GM19238 (cell line): ENCODE data around the gene CYP27C1.
"Not testable (repeated sequence)": the region's sequence is repeated elsewhere in the genome, so short reads cannot be mapped to it uniquely, and the experiment has no call there.

Experiments
- DNase-seq: peaks from one replicate; pipeline ENCODE4 v3.0.0; 2011; ENCODE audit warnings: low spot score; ENCODE audit not compliant: insufficient read length

The CYP27C1 gene

DNA sequence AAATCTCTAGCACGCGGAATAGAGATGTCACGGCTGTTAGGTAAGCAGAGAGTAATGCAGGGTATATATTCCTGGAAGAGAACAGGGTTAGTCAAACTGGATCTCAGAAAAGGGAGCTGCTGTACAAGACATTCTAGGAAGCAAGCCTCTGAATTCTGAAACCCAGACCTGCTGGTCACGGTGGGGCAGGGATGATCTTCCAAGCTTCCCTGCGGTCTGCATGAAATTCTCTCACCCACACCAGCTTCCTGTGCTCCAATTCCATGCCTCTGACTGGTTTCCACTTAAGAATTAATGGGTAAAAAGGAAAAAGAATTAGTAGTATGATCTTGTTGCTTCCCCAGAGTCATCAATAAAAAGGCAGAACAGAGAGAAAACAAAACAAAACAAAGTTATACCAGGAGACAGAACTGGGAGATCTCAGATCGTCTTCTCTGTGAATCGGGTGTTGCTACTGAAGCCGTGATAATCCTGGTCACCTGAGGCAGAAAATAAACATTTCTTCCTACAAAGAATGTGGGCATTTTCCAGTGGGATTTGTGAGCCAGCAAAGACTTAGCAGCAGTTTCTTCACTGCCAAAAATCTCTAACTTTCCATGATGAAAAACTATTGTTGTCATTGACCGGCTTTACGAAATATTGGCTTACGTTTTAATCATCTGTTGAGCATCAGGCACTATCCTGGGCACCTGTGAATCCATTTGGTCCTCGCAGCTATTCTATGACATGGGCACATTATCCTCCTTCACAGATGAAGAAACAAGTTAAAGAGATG, 5.3 kb upstream of the CYP27C1 start:
- no peak for DNase-seq

DNA sequence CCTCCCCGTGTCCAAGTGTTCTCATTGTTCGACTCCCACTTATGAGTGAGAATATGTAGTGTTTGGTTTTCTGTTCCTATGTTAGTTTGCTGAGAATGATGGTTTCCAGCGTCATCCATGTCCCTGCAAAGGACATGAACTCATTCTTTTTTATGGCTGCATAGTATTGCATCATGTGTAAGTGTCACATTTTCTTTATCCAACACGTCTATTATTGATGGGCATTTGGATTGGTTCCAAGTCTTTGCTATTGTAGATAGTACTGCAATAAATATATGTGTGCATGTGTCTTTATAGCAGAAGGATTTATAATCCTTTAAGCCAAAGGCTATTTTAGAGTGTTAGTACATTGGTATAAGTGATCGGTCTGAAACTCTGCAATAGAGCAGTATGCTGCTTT, 4.0 kb upstream of the CYP27C1 start:
- DNase-seq: not testable (repeated sequence)

DNA sequence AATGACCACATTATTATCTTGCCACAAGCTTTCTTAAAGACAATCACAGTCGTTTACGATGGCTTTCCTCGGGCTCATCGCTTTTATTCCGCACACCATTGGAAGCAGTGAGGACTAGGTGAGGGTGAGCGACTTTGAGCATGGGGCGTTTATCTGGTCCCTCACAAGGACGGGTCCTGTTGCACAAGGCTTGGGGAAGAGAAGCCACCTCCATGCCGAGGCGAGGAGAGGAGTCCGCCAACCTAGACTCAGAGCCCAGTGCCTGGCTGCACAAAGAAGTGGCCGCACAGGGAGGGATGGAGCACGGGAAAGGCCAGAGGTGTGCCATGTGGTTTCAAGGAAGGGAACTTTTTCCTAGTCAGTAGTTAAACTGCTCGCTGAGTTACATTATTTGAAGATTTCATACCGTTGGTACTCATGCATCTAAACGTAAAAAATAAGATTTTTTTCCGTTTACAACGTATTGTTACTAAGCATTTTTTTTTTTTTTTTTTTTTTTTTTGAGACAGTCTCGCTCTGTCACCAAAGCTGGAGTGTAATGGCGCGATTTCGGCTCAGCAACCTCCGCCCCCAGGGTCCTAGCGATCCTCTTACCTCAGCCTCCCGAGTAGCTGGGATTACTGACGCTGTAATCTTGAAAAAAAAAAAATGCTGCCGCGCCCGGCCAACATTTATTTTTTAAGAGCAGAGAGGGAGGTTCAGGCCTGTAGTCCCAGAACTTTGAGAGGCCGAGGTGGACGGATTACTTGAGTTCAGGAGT, 849 bp upstream of the CYP27C1 start:
- no peak for DNase-seq

DNA sequence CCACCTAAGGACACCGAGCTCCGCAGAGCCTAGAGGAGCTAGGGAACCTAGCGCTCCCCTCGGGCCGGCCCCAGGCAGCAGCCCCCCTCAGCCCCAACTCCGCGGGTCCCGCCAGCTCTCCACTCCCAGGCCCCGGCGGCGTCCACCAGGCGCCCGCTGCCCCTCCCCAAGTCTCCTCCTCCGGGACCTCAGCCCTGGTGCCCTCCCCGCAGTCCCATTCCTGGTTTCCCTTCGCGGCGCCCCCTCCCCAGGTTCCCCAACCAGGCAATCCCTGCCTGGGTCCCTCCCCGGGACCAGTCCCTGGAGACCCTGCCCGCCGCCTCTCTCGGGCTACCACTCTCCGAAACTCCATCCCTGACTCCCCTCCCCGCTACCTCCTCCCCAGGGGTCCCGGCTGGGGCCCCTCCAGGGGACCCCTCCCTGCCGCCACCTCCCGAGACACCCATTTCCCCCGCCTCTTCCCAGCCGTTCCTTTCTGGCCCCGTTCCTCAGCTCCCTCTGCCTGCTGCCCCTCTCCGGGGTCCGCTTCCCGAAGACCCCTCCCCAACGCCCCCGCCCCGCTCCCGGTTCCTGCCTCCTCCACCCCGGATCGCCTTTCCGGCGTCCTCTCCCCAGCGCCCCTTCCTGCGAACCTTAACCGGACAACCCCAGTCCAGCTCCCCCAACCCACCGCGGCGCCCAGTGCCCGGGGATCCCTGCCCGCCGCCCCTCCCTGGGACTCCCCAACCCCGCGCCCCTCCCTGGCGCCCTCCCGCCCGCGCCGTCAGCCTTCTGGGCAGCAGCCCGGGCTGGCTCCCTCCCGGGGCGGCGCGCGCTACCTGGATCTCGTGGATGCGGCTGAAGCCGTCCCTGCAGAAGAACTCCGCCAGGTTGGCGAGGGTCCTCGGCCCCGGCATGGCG, 678 bp downstream of the CYP27C1 start:
- DNase-seq: no peak

DNA sequence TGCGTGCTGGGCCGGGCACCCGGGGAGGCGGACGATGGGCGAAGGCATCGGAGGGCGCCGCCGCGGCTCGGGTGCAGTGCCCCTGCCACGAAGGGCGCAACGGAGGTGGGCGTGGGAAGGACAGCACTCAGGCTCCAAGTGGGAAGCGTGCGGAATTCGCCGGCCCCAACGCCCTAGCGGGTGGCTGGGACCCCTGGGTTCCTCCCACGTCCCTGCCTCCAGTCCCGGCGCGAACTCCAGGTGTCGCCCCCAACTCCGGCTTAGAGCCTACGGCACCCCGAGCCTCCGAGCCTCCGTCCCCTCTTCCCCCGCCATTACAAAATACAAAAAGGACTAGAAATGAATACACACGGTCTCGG, 1.3 kb downstream of the CYP27C1 start:
- no peak for DNase-seq

DNA sequence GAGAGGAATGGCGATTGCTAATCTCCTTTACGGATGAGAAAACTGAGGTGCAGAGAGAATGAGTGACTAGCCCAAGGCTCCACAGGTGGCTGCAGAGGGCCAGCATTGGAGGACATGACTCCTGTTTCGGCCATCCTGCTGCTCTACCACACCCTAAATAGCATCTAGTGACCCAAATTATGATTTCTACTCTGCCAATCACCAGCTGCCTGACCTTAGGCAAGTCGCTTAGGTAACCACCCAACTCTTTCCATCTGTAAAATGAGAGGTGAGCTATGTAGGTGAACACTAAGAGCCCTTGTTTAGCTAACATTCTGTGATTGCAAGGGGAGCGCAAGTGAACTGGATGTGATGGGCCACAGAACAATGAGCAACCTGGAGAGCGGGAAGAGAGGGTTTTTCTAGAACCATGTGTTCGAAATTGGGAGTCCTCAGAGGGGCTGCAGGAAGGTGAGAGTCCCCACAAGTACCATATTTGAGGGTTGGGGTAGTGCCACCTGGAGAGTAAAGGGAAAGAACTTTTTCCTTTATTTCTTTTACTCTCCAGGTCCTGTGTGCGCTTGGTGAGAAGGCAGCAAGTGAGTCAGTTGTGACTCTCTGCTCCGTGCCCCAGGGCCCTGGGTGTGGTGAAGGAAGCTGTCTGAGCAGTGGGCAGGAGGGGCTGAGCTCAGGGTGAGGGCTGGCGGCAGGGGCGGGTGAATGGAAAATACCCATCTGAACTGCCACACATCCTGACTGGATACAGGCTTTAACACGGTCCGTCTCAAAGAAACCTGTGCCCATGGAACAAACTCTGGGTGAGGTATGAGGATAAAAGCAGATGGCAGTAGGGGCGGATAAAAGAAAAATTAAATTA, 2.4 kb downstream of the CYP27C1 start:
- DNase-seq: no peak

DNA sequence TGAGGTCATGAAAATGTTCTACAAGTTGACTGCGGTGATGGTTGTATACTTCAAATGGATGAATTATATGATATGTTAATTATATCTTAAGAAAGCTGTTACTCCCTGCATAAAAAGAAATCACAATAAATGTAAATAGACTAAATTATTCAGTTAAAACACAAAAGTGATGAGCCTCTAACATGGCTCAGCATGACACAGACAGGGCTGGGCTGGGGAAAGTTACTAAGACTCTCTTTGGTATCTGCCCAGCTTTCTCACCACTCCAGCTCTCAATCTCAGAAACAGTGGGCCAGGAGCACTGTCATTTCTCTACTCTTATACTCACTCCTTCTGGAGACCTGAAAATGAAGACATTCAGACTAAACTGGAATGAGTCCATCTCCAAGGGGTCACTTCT, 3.5 kb downstream of the CYP27C1 start:
- no peak for DNase-seq

DNA sequence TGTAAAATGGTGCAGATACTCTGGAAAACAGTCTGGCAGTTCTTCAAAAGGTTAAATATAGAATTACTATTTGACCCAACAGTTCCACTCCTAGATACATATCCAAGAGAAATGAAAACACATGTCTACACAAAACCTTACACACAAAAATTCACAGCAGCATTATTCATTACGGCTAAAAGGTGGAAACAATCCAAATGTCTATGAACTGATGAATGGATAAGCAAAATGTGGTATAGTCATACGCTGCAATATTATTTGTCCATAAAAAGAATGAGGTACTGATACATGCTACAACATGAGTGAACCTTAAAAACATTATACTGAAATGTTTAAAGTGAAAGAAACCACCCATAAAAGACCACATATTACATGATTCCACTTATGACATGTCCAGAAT, 4.0 kb downstream of the CYP27C1 start:
- DNase-seq: no peak

DNA sequence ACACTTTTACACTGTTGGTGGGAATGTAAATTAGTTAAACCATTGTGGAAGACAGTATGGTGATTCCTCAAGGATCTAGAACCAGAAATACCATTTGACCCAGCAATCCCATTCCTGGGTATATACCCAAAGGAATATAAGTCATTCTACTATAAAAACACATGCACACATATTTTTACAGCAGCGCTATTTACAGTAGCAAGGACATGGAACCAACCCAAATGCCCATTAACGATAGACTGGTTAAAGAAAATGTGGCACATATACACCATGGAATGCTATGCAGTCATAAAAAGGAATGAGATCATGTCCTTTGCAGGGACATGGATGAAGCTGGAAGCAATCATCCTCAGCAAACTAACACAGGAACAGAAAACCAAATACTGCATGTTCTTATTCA, 5.9 kb downstream of the CYP27C1 start:
- DNase-seq: not testable (repeated sequence)

DNA sequence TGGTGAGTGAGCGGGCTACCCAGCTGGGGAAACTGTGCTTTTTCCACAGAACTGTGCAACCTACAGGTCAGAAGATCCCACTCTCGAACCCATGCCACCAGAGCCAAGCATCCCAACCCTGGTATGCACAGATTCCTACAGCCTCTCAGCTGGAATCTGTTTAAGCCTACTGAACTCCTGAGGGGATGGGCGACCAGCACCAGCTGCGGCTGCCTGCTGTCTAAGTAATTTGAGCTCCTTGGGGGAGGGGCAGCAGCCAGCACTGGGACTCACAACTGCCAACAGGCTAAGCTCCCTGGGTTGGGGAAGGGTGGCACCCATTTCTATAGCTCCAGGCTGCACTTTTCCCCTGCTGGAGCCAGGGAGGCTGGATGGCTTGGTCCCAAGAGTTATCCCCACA, 11.8 kb downstream of the CYP27C1 start:
- no peak for DNase-seq

DNA sequence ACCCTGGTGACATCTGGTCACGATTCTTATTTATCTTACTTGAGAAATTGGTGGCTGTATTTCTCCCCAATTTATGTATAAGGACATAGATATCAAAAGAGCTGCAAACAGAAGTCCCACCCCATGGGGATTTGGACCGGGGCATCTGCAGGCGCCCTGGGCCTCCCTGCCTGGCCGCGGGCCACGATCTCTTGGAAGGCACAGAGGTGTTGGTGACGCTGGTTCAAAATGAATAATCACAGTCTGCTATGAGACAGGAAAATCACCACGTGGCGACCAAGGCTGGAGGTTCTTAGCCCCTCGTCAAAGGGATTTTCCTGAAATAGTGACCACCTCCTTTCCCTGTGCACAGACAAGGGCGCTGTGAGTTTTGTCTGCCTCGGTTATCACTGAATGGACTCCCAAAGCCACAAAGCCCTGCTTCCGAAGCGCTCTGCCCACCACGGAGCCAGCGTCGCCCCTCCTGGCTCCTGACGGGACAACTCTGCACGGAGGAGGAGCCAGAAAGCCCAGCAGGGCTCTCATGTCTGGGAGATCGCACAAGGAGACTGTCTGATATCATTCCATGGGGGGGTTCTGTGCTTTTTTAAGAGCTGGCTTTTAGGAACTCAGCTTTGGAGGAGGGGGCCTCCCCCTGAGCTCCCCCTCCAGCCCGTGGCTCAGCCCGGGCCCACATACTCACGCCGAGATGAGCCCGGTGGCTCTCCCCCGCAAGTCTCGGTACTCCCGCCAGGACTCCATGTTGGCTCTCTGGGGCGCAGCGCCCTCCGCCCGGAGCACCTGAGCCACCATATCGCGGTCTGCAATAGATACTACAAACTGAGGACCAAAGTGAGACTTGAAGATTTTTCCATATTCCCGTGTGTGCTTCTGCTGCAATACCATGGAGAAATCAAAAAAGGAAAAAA, 14.6 kb downstream of the CYP27C1 start:
- DNase-seq: no peak

DNA sequence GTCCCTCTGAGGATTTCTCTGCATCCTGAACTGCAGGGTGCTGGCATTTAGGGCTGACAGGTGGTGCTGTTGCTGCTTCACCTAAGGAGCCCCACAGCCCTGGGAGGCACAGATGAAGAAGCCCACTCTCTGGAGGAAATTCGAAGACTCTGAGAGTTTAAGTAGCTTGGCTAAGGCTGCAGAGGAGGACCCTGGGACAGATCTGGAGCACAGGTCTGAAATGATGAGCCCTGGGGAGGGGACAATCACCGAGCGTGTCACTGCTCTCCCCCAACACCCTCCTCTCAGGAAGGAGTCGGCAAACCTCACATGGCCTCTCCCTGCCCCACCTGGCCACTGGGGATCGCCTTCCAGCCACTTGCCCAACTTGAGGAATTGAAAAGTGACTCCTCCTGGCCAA, 18.6 kb downstream of the CYP27C1 start:
- DNase-seq: no peak

DNA sequence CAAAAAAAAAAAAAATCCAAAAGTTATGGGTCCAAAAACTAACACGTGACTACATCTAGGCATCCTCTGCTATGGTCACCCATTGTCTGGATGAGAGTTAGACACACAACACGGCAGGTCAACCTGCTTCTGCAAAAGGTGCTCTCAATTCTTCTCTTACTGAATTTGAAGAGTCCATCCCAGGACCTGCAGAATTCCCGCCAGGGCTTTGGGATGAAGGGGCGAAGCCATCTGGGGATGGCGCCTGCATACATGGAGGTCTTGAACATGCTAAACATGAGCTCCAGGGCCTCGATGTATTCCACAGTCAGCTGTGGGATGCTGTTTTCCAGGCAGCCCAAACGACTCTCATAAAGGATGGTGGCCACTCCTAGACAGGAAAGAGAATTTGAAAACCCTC, 19.1 kb downstream of the CYP27C1 start:
- no peak for DNase-seq

DNA sequence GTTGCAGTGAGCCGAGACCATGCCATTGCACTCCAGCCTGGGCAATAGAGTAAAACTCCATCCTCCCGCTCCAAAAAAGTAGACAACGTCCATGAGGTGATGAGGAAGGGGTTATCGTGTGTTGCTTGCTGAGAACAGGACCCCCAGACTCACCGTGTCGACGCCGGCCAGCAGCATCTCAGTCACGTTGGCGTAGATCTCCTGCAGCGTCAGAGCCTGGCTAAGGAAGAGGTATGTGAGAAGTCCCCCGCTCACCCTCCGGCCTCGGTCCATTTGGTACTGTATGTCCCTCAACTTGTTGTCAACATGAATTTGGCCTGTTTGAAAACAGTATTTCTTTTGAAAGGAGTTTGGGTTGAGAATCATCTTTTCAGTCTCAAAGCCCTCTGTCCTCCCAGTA, 20.9 kb downstream of the CYP27C1 start:
- no peak for DNase-seq

DNA sequence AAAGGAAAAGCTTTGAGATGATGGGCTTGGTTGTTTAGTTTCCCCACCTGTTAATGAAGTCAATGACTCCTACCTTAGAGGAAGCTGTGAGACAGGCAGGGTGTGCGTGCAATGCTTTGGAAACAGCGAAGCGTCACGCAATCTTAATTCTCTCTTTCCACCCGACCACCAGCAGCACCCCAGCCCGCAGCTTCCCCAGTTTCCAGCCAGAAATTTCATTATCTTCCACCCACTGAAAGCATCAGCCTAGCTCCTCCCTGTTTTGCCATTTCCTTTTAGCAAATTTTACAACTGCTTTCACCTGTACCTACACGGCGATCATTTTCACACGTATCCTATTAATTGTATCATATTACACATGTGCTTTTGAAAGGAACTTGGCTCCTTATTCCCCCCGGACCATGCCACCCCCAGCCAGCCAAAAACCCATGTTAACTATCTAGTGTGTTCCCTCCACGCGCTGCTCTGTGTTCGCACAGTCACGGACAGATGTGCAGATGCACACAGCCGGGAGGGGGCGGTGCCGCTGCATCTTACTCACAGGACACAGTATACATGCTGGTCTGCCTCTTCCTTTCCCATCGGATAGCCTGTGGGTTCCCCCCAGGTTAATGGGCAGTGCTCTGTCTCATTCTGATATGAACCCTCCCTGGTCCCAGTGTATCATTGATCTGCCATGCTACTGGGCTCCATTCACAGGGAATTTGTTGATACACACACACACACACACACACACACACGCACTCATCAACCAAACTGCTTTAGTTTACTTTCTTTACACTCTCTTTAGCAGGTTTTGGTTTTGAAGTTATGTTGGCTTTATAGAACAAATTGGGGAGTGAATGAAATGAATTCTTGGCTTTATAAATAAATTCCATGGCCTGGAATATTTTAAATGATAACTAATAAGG, 22.4 kb downstream of the CYP27C1 start:
- no peak for DNase-seq

DNA sequence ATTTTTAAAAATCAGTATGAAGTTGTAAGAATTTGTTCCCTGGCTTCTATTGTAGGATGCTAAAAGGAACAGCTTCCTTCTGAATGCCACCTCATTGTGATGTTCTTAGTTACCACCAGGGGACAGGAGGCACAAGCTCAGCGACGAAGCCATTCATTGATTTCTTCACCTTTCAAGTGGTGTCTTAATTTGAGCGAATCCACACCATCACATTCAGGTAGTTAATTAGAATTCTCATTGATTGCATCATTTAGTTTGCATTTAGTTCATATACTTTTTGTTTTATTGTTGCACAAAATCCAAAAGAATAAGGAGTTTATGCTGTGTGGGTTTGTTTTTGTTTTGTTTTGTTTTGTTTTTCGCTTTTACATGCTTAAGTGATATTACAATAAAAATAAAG, 23.1 kb downstream of the CYP27C1 start:
- no peak for DNase-seq

DNA sequence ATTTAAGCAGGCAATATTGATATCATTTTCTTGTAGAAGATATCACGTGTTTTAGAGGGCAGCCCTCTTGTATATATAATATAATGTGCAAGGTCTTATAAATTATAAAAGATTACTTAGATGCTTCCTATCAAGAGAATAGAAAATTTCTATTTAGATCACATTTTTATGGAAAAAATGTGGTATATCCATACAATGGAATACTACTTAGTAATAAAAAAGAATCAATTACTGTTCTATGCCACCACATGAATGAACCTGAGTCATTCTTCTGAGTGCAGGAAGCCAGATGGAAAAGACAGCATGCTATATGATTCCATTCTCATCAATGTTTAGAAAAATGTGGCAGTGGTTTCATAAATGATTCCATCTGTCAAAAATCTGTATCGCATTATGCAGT, 23.6 kb downstream of the CYP27C1 start:
- DNase-seq: no peak

DNA sequence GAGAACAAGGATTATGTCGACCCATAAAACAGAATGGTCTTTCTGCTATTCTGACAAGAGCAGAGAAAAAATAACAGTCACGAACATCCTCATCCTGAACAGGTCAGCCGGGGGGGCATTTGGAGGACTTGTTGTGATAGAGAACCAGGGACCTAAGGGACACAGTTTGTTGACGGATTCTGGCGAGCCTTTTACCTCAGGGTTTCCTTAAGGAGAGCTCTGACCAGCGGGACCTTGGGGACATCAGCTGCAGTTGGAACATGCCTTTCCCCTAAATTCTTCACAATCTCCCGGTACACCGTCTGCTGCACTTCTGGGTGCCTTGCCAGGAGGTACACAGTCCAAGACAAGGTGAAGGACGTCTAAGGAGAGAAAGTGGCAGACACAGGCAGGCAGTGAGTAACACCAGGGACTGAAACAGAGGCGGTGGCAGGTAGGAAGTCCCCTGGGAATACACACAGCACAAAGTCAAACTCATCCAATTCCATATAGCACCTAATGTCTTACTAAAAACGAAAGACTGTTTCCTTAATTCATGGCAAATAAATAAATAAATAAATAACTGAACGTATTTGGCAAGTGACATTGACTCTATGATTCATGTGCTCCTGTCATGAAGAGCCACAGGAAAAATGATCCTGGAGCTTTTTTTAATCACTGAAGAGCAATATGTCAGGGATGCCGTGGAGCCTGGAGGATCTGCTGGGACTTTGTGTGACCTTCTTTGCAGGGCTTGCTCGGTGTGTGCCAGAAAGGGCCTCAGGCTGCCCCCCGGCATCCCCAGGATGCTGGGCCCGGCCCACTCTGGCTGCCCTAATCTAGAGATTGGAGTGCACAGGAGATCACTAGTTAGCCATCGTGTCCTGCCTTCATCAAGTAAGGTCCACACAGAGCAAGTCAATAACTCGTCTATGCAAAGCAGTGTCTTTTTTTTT, 24.7 kb downstream of the CYP27C1 start:
- DNase-seq: no peak
